CD4-positive, alpha-beta memory T cell (primary cell): ENCODE data around the gene PTPRG. TPM values are rescaled to one million over a fixed set of nuclear protein-coding genes. Genes with fewer than 3 reads are reported as not detected.

Source experiments
- CTCF ChIA-PET: fragments of 350-600 bp; sonication (Branson Sonifier 250); formaldehyde crosslinking; loops from one replicate; lab custom pipeline; 2021; ENCODE audit warnings: inconsistent platforms; ENCODE audit not compliant: partially characterized antibody; lab: Charles Lee
- POLR2A ChIA-PET: fragments of 350-600 bp; sonication (Branson Sonifier 250); formaldehyde crosslinking; loops from one replicate; lab custom pipeline; 2021; ENCODE audit not compliant: partially characterized antibody; lab: Charles Lee
- DNase-seq, 5 donors: peaks; one replicate each; pipeline versions ENCODE4 v3.0.0 to v3.0.0-alpha.2; 2020 to 2022; ENCODE audit warnings: mixed read lengths in 1 of 5
- H3K27ac ChIP-seq: one replicate; pipeline ENCODE4 v1.7.0; 2013; ENCODE audit warnings: low read depth, low read length
- H3K27me3 ChIP-seq: 2 replicates; pipeline ENCODE4 v1.7.0; 2013; ENCODE audit warnings: mild to moderate bottlenecking, low read length, moderate library complexity; ENCODE audit not compliant: insufficient read depth
- H3K36me3 ChIP-seq: 2 replicates; pipeline ENCODE4 v1.7.0; 2013; ENCODE audit warnings: mild to moderate bottlenecking, low read length, moderate library complexity; ENCODE audit not compliant: insufficient read depth
- H3K4me1 ChIP-seq: 2 replicates; pipeline ENCODE4 v1.7.0; 2013; ENCODE audit warnings: mild to moderate bottlenecking, low read length, moderate library complexity; ENCODE audit not compliant: insufficient read depth
- H3K4me3 ChIP-seq, 2 donors: one replicate each; pipeline ENCODE4 v1.7.0; 2013; ENCODE audit warnings: low read length in 2 of 2, mild to moderate bottlenecking in 1 of 2
- H3K9me3 ChIP-seq, 2 donors: one replicate each; pipeline ENCODE4 v1.7.0; 2013; ENCODE audit warnings: low read length in 2 of 2, control low read depth in 1 of 2; ENCODE audit not compliant: control insufficient read depth in 1 of 2
- H3K27ac Mint-ChIP-seq, 7 donors: one replicate each; pipeline ENCODE4 v1.8.0; 2020 to 2021; ENCODE audit warnings: mixed read lengths in 7 of 7, mild to moderate bottlenecking in 6 of 7, inconsistent platforms in 3 of 7, moderate library complexity in 3 of 7
- H3K27me3 Mint-ChIP-seq, 2 donors: one replicate each; pipeline ENCODE4 v1.8.0; 2020 to 2021; ENCODE audit warnings: mixed read lengths in 2 of 2
- H3K36me3 Mint-ChIP-seq, 2 donors: one replicate each; pipeline ENCODE4 v1.8.0; 2020 to 2021; ENCODE audit warnings: mixed read lengths in 2 of 2, inconsistent platforms in 1 of 2, mild to moderate bottlenecking in 1 of 2
- H3K4me1 Mint-ChIP-seq, 4 donors: one replicate each; pipeline ENCODE4 v1.8.0; 2020 to 2021; ENCODE audit warnings: mixed read lengths in 4 of 4, mild to moderate bottlenecking in 1 of 4
- H3K4me3 Mint-ChIP-seq, 8 donors: one replicate each; pipeline ENCODE4 v1.8.0; 2020 to 2021; ENCODE audit warnings: mixed read lengths in 8 of 8, mild to moderate bottlenecking in 7 of 8, moderate library complexity in 6 of 8, inconsistent platforms in 3 of 8
- H3K9me3 Mint-ChIP-seq, 8 donors: one replicate each; pipeline ENCODE4 v1.8.0; 2020 to 2021; ENCODE audit warnings: mixed read lengths in 8 of 8, mild to moderate bottlenecking in 5 of 8, inconsistent platforms in 3 of 8, moderate library complexity in 1 of 8
- intact Hi-C: fragments of 100-400 bp; cut with micrococcal nuclease; formaldehyde crosslinking; loops from one replicate; pipeline ENCODE4 v1.15.1; 2023
- polyA plus RNA-seq, 2 donors: library from polyadenylated mRNA; unstranded; fragments of 300-500 nt; fragmentation: Illumina TruSeq; gene quantifications; one replicate each; pipeline ENCODE4 v1.2.3, GENCODE V29; 2021
- total RNA-seq, 2 experiments: library from RNA; stranded (reverse); gene quantifications; one replicate each; pipeline ENCODE4 v1.2.3, GENCODE V29; 2021

PTPRG gene
- total and polyA plus RNA-seq, 4 experiments from 2014 or later = not detected

- H3K4me3 ChIP-seq = no peak overlapping the region
- Mint-ChIP-seq H3K4me1 (no peaks in the 10 kb centered on the region), H3K9me3 (peaks cover 0 to 2% (median 0%) of the 10 kb centered on the region in 8 donors), H3K27me3 (no peaks in the 10 kb centered on the region), H3K27ac (no peak overlapping the region), H3K36me3 (no peaks in the 10 kb centered on the region), H3K4me3 (no peak overlapping the region)
- H3K27me3 ChIP-seq = no peaks in the 10 kb centered on the region
- ChIA-PET POLR2A (no interaction called here), CTCF (no interaction called here)
- no peaks in the 10 kb centered on the region for H3K36me3 ChIP-seq
- no peaks in the 10 kb centered on the region for H3K4me1 ChIP-seq
- intact Hi-C loops = no loop called here
- H3K27ac ChIP-seq = no peak overlapping the region
- H3K9me3 ChIP-seq = no peaks in the 10 kb centered on the region
- no peak for DNase-seq
Observed at GRCh38 chr3:62098646-62099365, 537.4 kb downstream of the PTPRG start.

DNA sequence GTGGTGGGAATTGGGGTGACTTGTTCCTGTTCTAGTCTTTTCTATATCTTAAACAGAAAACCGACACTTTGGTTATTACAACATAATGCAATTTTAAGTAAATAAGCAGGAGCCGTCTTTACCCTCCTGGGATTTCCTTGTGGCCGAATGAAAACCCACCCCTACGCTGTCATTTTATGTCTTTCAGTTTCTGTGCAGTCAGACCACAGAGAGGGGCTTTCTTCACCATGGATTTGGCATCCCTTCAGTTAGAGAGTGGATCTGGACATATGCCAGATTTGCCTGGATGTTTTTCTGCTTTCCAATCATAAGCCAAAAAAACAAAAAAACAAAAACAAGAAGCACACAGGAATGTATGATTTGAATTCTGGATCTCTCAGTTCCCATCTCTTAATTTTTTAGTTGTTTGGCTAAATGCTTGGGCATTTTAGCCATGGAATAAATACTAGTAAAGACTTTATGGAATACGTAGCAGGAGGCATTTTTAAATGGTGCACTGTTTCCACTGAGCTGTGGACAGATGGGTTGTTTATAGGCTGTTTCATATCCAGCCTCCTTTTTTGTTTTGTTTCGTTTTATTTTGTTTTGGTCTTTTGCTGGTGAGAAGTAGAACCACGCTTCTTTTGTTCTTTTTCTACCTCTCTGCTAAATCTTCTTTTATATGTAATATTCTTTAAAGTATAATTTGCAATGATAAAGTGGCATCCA is 539.1 kb downstream of the PTPRG start:
- H3K4me3 ChIP-seq = no peak overlapping the region
- H3K36me3 ChIP-seq = no peaks in the 10 kb centered on the region
- H3K4me3 Mint-ChIP-seq = no peak overlapping the region
- H3K27me3 ChIP-seq = no peaks in the 10 kb centered on the region
- intact Hi-C loops = no loop called here
- POLR2A ChIA-PET = no interaction called here
- CTCF ChIA-PET = interaction anchor here (0.7 kb wide), 1 partner anchor 729 kb away, joined by 4 read pairs; no protein-coding TSS in a partner anchor
- H3K27ac Mint-ChIP-seq = no peak overlapping the region
- no peaks in the 10 kb centered on the region for H3K9me3 Mint-ChIP-seq
- DNase-seq = no peak
- H3K9me3 ChIP-seq = no peaks in the 10 kb centered on the region
- no peaks in the 10 kb centered on the region for H3K36me3 Mint-ChIP-seq
- no peaks in the 10 kb centered on the region for H3K27me3 Mint-ChIP-seq
- H3K27ac ChIP-seq = no peak overlapping the region
- no peaks in the 10 kb centered on the region for H3K4me1 Mint-ChIP-seq
- no peaks in the 10 kb centered on the region for H3K4me1 ChIP-seq

DNA sequence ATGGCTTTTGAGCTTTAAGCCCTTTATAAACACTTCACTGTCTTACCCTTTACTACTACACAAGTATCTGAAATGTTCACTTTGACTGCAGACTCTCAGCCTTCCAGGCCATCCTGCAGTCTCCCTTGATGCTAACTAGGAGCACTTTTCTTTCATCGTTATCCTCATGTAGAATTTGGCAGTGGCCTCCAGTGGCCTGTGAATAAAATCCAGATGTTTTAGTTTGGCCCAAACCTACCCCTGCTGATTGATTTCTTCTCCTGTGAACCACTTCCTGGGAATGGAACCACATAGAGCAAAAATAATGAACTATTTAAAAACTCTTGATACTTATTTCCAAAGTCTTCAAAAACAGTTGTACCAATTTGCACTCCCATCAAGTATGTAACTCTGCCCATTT is 540.1 kb downstream of the PTPRG start:
- no peak for DNase-seq
- CTCF ChIA-PET = no interaction called here
- Mint-ChIP-seq H3K27ac (no peak overlapping the region), H3K27me3 (no peaks in the 10 kb centered on the region), H3K4me1 (no peaks in the 10 kb centered on the region), H3K4me3 (no peak overlapping the region), H3K36me3 (no peaks in the 10 kb centered on the region), H3K9me3 (peaks cover 0 to 2% (median 0%) of the 10 kb centered on the region in 8 donors)
- no peak overlapping the region for H3K4me3 ChIP-seq
- intact Hi-C loops = no loop called here
- H3K9me3 ChIP-seq = no peaks in the 10 kb centered on the region
- H3K27ac ChIP-seq = no peak overlapping the region
- POLR2A ChIA-PET = no interaction called here
- no peaks in the 10 kb centered on the region for H3K27me3 ChIP-seq
- H3K36me3 ChIP-seq = no peaks in the 10 kb centered on the region
- no peaks in the 10 kb centered on the region for H3K4me1 ChIP-seq

DNA sequence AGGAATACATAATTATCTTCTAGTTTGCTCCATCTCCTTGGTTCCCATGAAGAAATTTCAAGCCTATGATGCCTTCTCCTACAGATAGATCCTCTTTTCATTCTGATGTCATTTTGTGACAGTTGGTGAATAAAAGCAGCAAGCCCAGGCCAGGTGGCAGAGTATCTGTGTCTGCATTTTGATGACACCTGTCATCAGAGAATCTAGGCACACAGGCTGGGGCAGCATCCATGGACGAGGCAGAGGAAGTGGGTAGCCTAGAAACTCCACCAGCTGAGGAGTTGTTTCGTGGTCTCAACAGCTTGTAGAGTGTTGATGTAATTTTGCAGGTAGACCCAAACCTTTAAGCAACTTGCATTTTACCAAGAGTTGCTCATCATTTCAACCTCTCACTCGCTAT is 542.2 kb downstream of the PTPRG start:
- Mint-ChIP-seq H3K36me3 (no peaks in the 10 kb centered on the region), H3K27ac (no peak overlapping the region), H3K4me1 (no peaks in the 10 kb centered on the region), H3K4me3 (no peak overlapping the region), H3K9me3 (peaks cover 0 to 2% (median 0%) of the 10 kb centered on the region in 8 donors), H3K27me3 (no peaks in the 10 kb centered on the region)
- H3K27me3 ChIP-seq = no peaks in the 10 kb centered on the region
- no peaks in the 10 kb centered on the region for H3K9me3 ChIP-seq
- no peaks in the 10 kb centered on the region for H3K4me1 ChIP-seq
- DNase-seq = no peak
- no peak overlapping the region for H3K27ac ChIP-seq
- POLR2A ChIA-PET = no interaction called here
- intact Hi-C loops = no loop called here
- CTCF ChIA-PET = no interaction called here
- H3K4me3 ChIP-seq = no peak overlapping the region
- no peaks in the 10 kb centered on the region for H3K36me3 ChIP-seq

- no peaks in the 10 kb centered on the region for H3K36me3 ChIP-seq
- ChIA-PET POLR2A (no interaction called here), CTCF (no interaction called here)
- no peaks in the 10 kb centered on the region for H3K27me3 ChIP-seq
- H3K9me3 Mint-ChIP-seq = peaks cover 0 to 10% (median 2%) of the 10 kb centered on the region in 8 donors
- H3K27ac ChIP-seq = no peak overlapping the region
- H3K9me3 ChIP-seq = no peaks in the 10 kb centered on the region
- H3K4me1 Mint-ChIP-seq = no peaks in the 10 kb centered on the region
- H3K27me3 Mint-ChIP-seq = no peaks in the 10 kb centered on the region
- no peaks in the 10 kb centered on the region for H3K36me3 Mint-ChIP-seq
- no peak overlapping the region for H3K4me3 ChIP-seq
- intact Hi-C loops = no loop called here
- H3K27ac Mint-ChIP-seq = no peak overlapping the region
- DNase-seq = no peak
- H3K4me3 Mint-ChIP-seq = no peak overlapping the region
- no peaks in the 10 kb centered on the region for H3K4me1 ChIP-seq
Observed at GRCh38 chr3:62109534-62109933, 548.2 kb downstream of the PTPRG start.

DNA sequence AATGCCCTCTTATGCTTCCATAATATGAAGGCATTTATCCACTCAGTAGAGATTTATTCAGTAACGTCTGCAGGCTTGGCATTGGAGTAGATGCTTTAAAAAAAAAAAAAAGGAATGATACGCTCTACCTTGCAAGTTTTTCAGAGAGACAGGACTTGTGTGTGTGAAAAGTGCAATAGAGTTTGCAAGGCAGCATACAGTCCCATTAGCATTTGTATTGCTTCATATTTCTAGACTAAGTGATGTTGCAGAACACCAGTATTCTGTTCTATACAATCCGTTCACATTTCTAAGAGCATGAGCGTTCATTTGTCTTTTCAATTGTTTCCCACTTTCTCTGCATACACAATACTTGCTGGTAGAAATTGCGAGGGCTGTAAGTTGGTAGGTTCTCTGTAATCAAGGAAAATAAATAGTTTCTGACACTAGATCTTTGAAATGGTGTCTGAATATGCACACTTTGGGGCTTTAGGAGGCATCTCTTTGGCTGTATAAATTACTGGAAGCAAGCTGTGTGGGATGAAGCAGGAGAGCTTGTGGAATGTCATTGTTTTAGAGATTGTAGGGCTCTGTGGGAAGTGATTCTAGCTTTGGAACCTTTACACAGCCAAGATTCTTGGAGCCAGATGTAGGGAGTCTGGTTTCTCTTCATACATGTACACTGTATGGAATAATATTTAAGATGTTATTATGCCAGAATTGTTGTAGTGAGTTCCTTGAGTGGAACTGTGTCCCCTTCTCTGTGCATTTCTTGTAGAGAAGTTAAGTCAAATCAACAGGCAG is 549.3 kb downstream of the PTPRG start:
- Mint-ChIP-seq H3K27me3 (no peaks in the 10 kb centered on the region), H3K9me3 (peaks cover 0 to 10% (median 2%) of the 10 kb centered on the region in 8 donors), H3K27ac (no peak overlapping the region), H3K4me3 (no peak overlapping the region), H3K36me3 (no peaks in the 10 kb centered on the region), H3K4me1 (no peaks in the 10 kb centered on the region)
- Histone ChIP-seq H3K27me3 (no peaks in the 10 kb centered on the region), H3K4me1 (no peaks in the 10 kb centered on the region), H3K27ac (no peak overlapping the region), H3K9me3 (no peaks in the 10 kb centered on the region), H3K36me3 (no peaks in the 10 kb centered on the region), H3K4me3 (no peak overlapping the region)
- POLR2A ChIA-PET = no interaction called here
- CTCF ChIA-PET = no interaction called here
- intact Hi-C loops = no loop called here
- no peak for DNase-seq

DNA sequence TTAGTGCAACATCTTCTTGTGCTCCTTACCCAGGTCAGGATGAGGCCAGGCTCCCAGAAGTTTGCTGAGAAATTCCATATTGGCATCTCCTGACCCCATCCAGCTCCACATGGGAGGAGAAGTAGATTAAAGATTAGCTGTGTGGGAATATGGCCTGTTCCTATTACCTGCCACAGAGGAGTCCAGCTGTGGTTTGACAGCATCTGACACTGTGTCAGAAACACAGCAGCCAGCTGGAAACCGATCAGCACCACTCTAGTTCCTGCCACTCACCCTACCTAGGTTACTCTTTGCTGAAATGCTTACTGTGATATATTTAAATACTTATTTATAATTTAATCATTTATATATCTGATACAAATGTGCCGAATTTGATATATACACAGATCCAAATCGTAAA is 551.7 kb downstream of the PTPRG start:
- H3K36me3 Mint-ChIP-seq = no peaks in the 10 kb centered on the region
- H3K9me3 Mint-ChIP-seq = peaks cover 0 to 10% (median 2%) of the 10 kb centered on the region in 8 donors
- no peak overlapping the region for H3K4me3 Mint-ChIP-seq
- Histone ChIP-seq H3K27ac (no peak overlapping the region), H3K9me3 (no peaks in the 10 kb centered on the region), H3K4me1 (no peaks in the 10 kb centered on the region), H3K36me3 (no peaks in the 10 kb centered on the region), H3K4me3 (no peak overlapping the region), H3K27me3 (no peaks in the 10 kb centered on the region)
- CTCF ChIA-PET = no interaction called here
- intact Hi-C loops = no loop called here
- no peaks in the 10 kb centered on the region for H3K27me3 Mint-ChIP-seq
- POLR2A ChIA-PET = no interaction called here
- DNase-seq = no peak
- no peak overlapping the region for H3K27ac Mint-ChIP-seq
- no peaks in the 10 kb centered on the region for H3K4me1 Mint-ChIP-seq
